Liver (tissue), 9 donors: ENCODE data around the gene COMMD3. TPM values are rescaled to one million over a fixed set of nuclear protein-coding genes. Genes with fewer than 3 reads are reported as not detected.

Experiments
- DNase-seq: peaks from one replicate; pipeline ENCODE4 v3.0.0-alpha.2; 2017; ENCODE audit warnings: low spot score
- H3K27ac ChIP-seq, 2 donors: one replicate each; pipeline ENCODE4 v1.7.0; 2013; ENCODE audit warnings: inconsistent platforms in 2 of 2, low read length in 2 of 2, control low read depth in 1 of 2, low read depth in 1 of 2, mild to moderate bottlenecking in 1 of 2
- H3K27me3 ChIP-seq, 4 donors: one replicate each; pipeline versions ENCODE4 v1.6.1 to v1.7.0; 2013; ENCODE audit warnings: low read length in 3 of 4, inconsistent platforms in 1 of 4, mild to moderate bottlenecking in 1 of 4, moderate library complexity in 1 of 4; ENCODE audit not compliant: control insufficient read depth in 4 of 4, insufficient read depth in 4 of 4
- H3K36me3 ChIP-seq, 4 donors: one replicate each; pipeline versions ENCODE4 v1.6.1 to v1.7.0; 2013; ENCODE audit warnings: low read length in 3 of 4, mild to moderate bottlenecking in 3 of 4, low read depth in 1 of 4, moderate library complexity in 1 of 4; ENCODE audit not compliant: control insufficient read depth in 4 of 4, insufficient read depth in 3 of 4
- H3K4me1 ChIP-seq, 4 donors: one replicate each; pipeline versions ENCODE4 v1.6.1 to v1.7.0; 2013; ENCODE audit warnings: low read length in 3 of 4, mild to moderate bottlenecking in 3 of 4, moderate library complexity in 1 of 4; ENCODE audit not compliant: control insufficient read depth in 4 of 4, insufficient read depth in 4 of 4
- H3K4me3 ChIP-seq, 3 donors: one replicate each; pipeline versions ENCODE4 v1.6.1 to v1.7.0; 2013; ENCODE audit warnings: low read length in 3 of 3, control low read depth in 1 of 3, low read depth in 1 of 3, mild to moderate bottlenecking in 1 of 3
- H3K9ac ChIP-seq, 2 donors: one replicate each; pipeline ENCODE4 v1.7.0; 2013; ENCODE audit warnings: low read length in 2 of 2, mild to moderate bottlenecking in 2 of 2, moderate library complexity in 2 of 2, control low read depth in 1 of 2, low read depth in 1 of 2
- H3K9me3 ChIP-seq, 4 donors: one replicate each; pipeline versions ENCODE4 v1.6.1 to v1.7.0; 2013; ENCODE audit warnings: low read length in 3 of 4; ENCODE audit not compliant: control insufficient read depth in 4 of 4
- CTCF ChIP-seq: fragments of 150-350 bp; IDR thresholded peaks from 2 replicates; pipeline ENCODE4 v1.5.1; 2017; ENCODE audit warnings: improper control_type of control experiment, low read depth, low read length; ENCODE audit not compliant: missing input control
- EGR1 ChIP-seq, 2 donors: IDR thresholded peaks; 2 replicates each; pipeline ENCODE4 v1.6.1; 2016 to 2018; ENCODE audit warnings: antibody characterized with exemption in 2 of 2, low read depth in 2 of 2
- FOXA1 ChIP-seq: IDR thresholded peaks from 2 replicates; pipeline ENCODE4 v1.6.1; 2016; ENCODE audit warnings: antibody characterized with exemption
- FOXA2 ChIP-seq: IDR thresholded peaks from 2 replicates; pipeline ENCODE4 v1.6.1; 2016; ENCODE audit warnings: antibody characterized with exemption
- GABPA ChIP-seq, 2 donors: IDR thresholded peaks in 1 of 2; conservative IDR thresholded peaks in 1 of 2; 2 replicates each; pipeline ENCODE4 v1.6.1; 2016; ENCODE audit warnings: antibody characterized with exemption in 2 of 2, mild to moderate bottlenecking in 1 of 2, moderate library complexity in 1 of 2
- HNF4A ChIP-seq, 2 donors: conservative IDR thresholded peaks; 2 replicates each; pipeline ENCODE4 v1.6.1; 2016; ENCODE audit warnings: antibody characterized with exemption in 2 of 2, mild to moderate bottlenecking in 2 of 2
- HNF4G ChIP-seq: IDR thresholded peaks from 2 replicates; pipeline ENCODE4 v1.6.1; 2016; ENCODE audit warnings: antibody characterized with exemption
- JUND ChIP-seq, 2 donors: IDR thresholded peaks; 2 replicates each; pipeline ENCODE4 v1.6.1; 2016; ENCODE audit warnings: antibody characterized with exemption in 2 of 2
- NR2F2 ChIP-seq: IDR thresholded peaks from 2 replicates; pipeline ENCODE4 v1.6.1; 2016; ENCODE audit warnings: antibody characterized with exemption
- REST ChIP-seq: IDR thresholded peaks from 2 replicates; pipeline ENCODE4 v1.6.1; 2016; ENCODE audit warnings: antibody characterized with exemption, mild to moderate bottlenecking
- RXRA ChIP-seq, 2 donors: IDR thresholded peaks; 2 replicates each; pipeline ENCODE4 v1.6.1; 2017 to 2018; ENCODE audit warnings: antibody characterized with exemption in 2 of 2, mild to moderate bottlenecking in 1 of 2
- SP1 ChIP-seq: IDR thresholded peaks from 2 replicates; pipeline ENCODE4 v1.6.1; 2018; ENCODE audit warnings: antibody characterized with exemption, mild to moderate bottlenecking
- TAF1 ChIP-seq: conservative IDR thresholded peaks from 2 replicates; pipeline ENCODE4 v1.6.1; 2016; ENCODE audit warnings: antibody characterized with exemption, mild to moderate bottlenecking
- YY1 ChIP-seq: IDR thresholded peaks from 2 replicates; pipeline ENCODE4 v1.6.1; 2016; ENCODE audit warnings: antibody characterized with exemption, mild to moderate bottlenecking
- ZBTB33 ChIP-seq: IDR thresholded peaks from 2 replicates; pipeline ENCODE4 v1.6.1; 2016; ENCODE audit warnings: antibody characterized with exemption
- WGBS: extraction: QIAGEN DNeasy Blood & Tissue Kit; methylation state at CpG from one replicate; pipeline ENCODE4 v1.1.7; 2013; 5-methylcytosine and 5-hydroxymethylcytosine counted together
- polyA plus RNA-seq, 2 donors: library from polyadenylated mRNA; stranded (reverse) in 1 of 2; unstranded in 1 of 2; fragments of 200-250 nt in 1 of 2; fragments of >200 nt in 1 of 2; fragmentation: Nextera tagmentation in 1 of 2; extraction: Ambion mirVana in 1 of 2; gene quantifications; one replicate each; pipeline versions ENCODE4 v1.2.1 to v1.2.3, GENCODE V29; 2013 to 2015
- total RNA-seq, 2 donors: library from RNA; depleted of rRNA; stranded (reverse); fragments of >200 nt; gene quantifications; one replicate each; pipeline ENCODE4 v1.2.3, GENCODE V29; 2014
- TF ChIP-seq, protein P1 (sequence below): IDR thresholded peaks from 2 replicates; pipeline ENCODE4 v1.6.1; 2016; ENCODE audit warnings: antibody characterized with exemption
- TF ChIP-seq, protein P2 (sequence below): IDR thresholded peaks from 2 replicates; pipeline ENCODE4 v1.6.1; 2016; ENCODE audit warnings: antibody characterized with exemption
- donor health status: healthy.
- donor health status: healthy.
- donor health status: healthy.
- donor health status: healthy.
- donor health status: healthy.

The COMMD3 gene
- total and polyA plus RNA-seq, 4 donors = 18.3 to 62.0 (median 25.8) TPM

- no peak for DNase-seq
- Histone ChIP-seq H3K9ac (no peak overlapping the region), H3K9me3 (no peaks in the 10 kb centered on the region), H3K36me3 (no peaks in the 10 kb centered on the region), H3K27ac (no peak overlapping the region), H3K4me1 (no peaks in the 10 kb centered on the region), H3K4me3 (no peak overlapping the region), H3K27me3 (peaks cover 0 to 2% (median 0%) of the 10 kb centered on the region in 4 donors)
- TF ChIP-seq HNF4G (no peak), SP1 (no peak), TAF1 (no peak), ZBTB33 (no peak), HNF4A (conservative IDR thresholded peaks at IDR 0.05) (no peak), JUND (IDR thresholded peaks at IDR 0.05) (no peak), RXRA (IDR thresholded peaks at IDR 0.05) (no peak), YY1 (no peak), FOXA1 (no peak), REST (no peak), NR2F2 (no peak), EGR1 (IDR thresholded peaks at IDR 0.05; ENCODE audit: low read depth in 2 of 2) (no peak), CTCF (no peak), FOXA2 (no peak), GABPA (IDR thresholded peaks at IDR 0.05 in 1 of 2, conservative IDR thresholded peaks at IDR 0.05 in 1 of 2) (no peak)
- TF ChIP-seq, protein P1, sequence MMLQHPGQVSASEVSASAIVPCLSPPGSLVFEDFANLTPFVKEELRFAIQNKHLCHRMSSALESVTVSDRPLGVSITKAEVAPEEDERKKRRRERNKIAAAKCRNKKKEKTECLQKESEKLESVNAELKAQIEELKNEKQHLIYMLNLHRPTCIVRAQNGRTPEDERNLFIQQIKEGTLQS = no peak
- TF ChIP-seq, protein P2, sequence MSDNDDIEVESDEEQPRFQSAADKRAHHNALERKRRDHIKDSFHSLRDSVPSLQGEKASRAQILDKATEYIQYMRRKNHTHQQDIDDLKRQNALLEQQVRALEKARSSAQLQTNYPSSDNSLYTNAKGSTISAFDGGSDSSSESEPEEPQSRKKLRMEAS = no peak
- WGBS = 46% methylated on average over 2 of the region's 2 CpGs
Measured at GRCh38 chr10:22368981-22369380, 52.8 kb downstream of the COMMD3 start.
